Measurements from ENCODE around the gene IFI16.

GRCh38 chr1:159058751-159059150 is 49.0 kb downstream of the IFI16 start:
- TF ChIP-seq TBX2 (CRISPR knock-in tag; IDR thresholded peaks at IDR 0.05; ENCODE audit: borderline replicate concordance) (no peak), CTCF (CRISPR knock-in tag; IDR thresholded peaks at IDR 0.05) (no peak), ARNT (IDR thresholded peaks at IDR 0.05) (no peak), RFX1 (IDR thresholded peaks at IDR 0.05) (no peak), ZNF142 (CRISPR knock-in tag; IDR thresholded peaks at IDR 0.05) (no peak), USF2 (IDR thresholded peaks at IDR 0.05; ENCODE audit: low read depth, low read length) (no peak), USF2 (CRISPR knock-in tag; IDR thresholded peaks at IDR 0.05; ENCODE audit: borderline replicate concordance) (no peak), ZBTB4 (CRISPR knock-in tag; IDR thresholded peaks at IDR 0.05; ENCODE audit: borderline replicate concordance) (no peak), NR2C2 (CRISPR knock-in tag; IDR thresholded peaks at IDR 0.05; ENCODE audit: borderline replicate concordance) (no peak), POLR2AphosphoS5 (IDR thresholded peaks at IDR 0.05; ENCODE audit: low read depth, low read length) (no peak)

Data from HepG2 (cell line).